Thyroid gland (tissue), 4 donors: ENCODE measurements around the gene PLEKHJ1.

ENCODE experiments used
- POLR2A ChIP-seq, 2 donors: fragments of 450-650 bp; IDR thresholded peaks; one replicate each; pipeline ENCODE4 v1.6.1; 2017; ENCODE audit warnings: antibody characterized with exemption in 2 of 2, mild to moderate bottlenecking in 2 of 2, moderate library complexity in 1 of 2
- TF ChIP-seq, protein P1 (sequence below), 6 experiments: fragments of 200-600 bp in 3 of 6; fragments of 450-650 bp in 3 of 6; sonication (generic) in 3 of 6; IDR thresholded peaks; one replicate each; pipeline ENCODE4 v1.5.1; 2016 to 2019; ENCODE audit warnings: antibody characterized with exemption in 6 of 6, mild to moderate bottlenecking in 2 of 6, inconsistent platforms in 1 of 6, moderate library complexity in 1 of 6

DNA sequence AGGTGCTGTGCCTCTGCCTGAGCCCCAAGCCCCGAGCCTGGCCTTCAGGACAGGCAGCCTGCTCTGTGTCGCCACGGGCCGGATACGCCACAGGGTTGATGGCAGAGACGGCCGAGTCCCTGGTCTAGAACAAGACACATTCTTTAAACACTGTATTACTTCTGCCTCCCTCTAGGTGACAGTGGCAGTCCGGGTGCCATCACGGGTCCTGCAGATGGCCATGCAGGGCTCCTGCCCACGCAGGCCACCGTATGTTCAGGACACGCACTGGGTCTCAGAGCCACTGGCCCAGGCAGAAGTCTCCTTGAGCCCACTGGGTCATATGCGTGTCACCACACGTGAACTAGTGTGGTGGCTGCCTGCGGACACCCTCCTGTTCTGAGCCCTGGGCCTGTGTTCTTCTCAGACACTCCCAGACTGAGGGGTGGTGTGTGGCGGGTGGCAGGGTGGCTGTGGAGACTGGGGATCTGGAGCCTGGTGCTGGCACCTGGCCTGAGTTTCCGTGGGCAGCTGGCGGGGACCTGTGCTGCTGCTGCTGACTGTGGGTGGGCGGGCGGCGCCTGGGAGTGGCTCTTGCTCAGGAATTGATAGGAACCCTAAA lies 4.4 kb downstream of the PLEKHJ1 start:
- TF ChIP-seq, protein P1, sequence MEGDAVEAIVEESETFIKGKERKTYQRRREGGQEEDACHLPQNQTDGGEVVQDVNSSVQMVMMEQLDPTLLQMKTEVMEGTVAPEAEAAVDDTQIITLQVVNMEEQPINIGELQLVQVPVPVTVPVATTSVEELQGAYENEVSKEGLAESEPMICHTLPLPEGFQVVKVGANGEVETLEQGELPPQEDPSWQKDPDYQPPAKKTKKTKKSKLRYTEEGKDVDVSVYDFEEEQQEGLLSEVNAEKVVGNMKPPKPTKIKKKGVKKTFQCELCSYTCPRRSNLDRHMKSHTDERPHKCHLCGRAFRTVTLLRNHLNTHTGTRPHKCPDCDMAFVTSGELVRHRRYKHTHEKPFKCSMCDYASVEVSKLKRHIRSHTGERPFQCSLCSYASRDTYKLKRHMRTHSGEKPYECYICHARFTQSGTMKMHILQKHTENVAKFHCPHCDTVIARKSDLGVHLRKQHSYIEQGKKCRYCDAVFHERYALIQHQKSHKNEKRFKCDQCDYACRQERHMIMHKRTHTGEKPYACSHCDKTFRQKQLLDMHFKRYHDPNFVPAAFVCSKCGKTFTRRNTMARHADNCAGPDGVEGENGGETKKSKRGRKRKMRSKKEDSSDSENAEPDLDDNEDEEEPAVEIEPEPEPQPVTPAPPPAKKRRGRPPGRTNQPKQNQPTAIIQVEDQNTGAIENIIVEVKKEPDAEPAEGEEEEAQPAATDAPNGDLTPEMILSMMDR (IDR thresholded peaks at IDR 0.05) = no peak
- no peak for TF ChIP-seq POLR2A (IDR thresholded peaks at IDR 0.05)
